Stimulated activated CD4-positive, alpha-beta T cell treated with anti-CD3 and anti-CD28 coated beads, Interleukin-2, amount 100 ng/mL, for 4 hours (primary cell): Measurements from ENCODE around the gene CFAP100.
A peak's percentile ranks its signal among the peaks of the same experiment; 100 is the strongest.

Experiments used
- DNase-seq: peaks from one replicate; pipeline ENCODE4 v3.0.0-alpha.2; 2020; ENCODE audit warnings: low read depth

CFAP100 gene

DNA sequence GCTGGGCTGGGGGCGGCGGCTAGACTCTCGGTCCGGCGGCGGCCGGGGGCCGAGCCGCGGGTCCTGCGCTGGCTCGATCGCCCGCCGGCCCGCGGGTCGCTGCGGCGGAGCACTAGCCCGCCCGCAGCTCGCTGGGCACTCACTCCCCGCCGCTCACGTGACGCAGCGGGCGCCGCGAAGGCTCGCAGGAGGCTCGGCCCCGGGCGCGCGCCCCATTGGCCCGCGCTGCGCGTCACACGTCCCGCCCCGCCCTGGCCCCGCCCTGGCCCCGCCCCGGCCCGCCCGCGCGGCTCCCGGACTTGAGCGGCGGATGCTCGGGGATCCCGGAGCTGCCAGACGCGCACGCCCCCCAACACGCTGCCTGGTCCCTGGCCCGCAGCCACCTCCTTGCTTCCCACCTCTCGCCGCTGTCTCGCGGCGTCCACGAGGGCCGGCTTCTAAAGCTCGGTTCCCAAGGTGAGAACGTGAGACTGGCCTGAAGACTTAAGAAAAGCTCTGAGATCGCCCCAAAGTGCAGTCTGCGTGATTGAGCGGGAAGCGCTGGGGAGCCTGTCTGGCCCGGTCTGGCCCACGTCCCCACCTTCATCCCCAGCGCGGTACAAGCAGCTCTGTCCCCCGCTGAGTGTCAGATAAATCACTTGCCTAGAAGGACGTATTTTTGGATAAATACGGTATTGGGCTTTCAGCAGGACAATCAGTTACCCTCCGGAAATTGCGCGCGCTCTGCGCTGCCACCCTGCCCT lies 37.2 kb upstream of the CFAP100 start, which contains the start of gene KLF15:
Gene KLF15, minus strand, starts transcription at position 114 of the 743 bp plus-strand sequence. CDS start 4,486 bp downstream, outside the sequence.
- DNase-seq = peak; percentile 55

GRCh38 chr3:126358038-126358815 lies 36.5 kb upstream of the CFAP100 start:
- DNase-seq = no peak

DNA sequence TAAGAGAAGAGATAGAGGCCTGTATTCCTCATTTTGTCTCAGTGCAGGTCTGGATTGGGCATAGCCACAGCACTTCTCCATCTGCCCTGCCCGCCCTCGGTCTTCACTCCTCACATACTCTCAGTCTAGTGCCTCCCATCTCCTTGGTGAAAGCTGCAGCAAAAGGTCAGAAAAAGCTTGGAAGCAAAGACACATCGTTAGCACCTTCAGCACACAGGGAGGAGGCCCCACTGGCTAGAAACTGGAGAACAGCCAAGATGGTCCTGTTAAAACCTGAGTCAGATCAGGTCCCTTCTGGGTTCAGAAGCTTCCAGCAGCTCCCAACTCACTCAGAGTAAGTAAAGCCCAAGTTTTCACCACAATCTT lies 35.9 kb upstream of the CFAP100 start:
- no peak for DNase-seq

GRCh38 chr3:126360046-126360713 lies 34.5 kb upstream of the CFAP100 start:
- DNase-seq = no peak

DNA sequence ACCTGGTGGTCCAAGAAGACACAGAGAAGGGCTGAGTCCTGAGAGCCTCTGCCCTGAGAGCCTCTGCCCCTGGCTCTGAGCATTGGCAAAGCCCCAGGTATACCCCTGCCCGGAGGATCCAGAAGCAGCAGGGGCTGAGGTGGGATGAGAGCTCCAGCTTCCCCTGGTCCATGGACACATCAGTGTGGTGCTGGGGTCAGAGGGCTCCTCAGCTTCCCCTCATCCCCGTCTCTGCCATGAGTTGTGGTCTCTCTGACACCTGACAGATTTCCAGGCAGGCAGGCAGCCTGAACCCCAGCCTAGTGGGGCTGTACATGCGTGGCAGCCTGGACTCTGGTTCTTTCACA lies 34.0 kb upstream of the CFAP100 start:
- no peak for DNase-seq

GRCh38 chr3:126361211-126361610 lies 33.5 kb upstream of the CFAP100 start:
- no peak for DNase-seq

GRCh38 chr3:126364130-126364695 lies 30.5 kb upstream of the CFAP100 start:
- DNase-seq = no peak

GRCh38 chr3:126364731-126365301 lies 29.9 kb upstream of the CFAP100 start:
- no peak for DNase-seq

GRCh38 chr3:126365351-126366277 lies 29.1 kb upstream of the CFAP100 start:
- DNase-seq = no peak

- DNase-seq = no peak
Measured at GRCh38 chr3:126367316-126367805, 27.3 kb upstream of the CFAP100 start.

DNA sequence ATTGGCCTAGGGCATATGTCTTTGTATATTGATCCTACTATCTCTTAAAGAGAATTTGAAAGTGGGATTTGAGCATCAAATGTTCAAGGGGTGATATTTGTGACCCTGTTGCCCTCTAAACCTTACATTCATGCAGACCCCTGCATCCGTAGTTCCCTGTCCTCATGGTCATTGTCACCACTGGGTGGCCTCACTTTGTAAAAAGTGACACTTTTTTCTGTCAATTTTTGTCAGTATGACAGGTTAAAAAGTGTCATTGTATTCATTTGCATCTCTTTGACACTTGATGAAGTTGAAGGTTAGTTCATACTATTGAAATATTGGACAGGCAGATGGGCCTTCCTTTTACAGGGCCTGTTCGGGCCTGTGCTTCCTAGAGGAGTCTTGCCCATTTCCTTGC lies 25.2 kb upstream of the CFAP100 start:
- DNase-seq = no peak

- no peak for DNase-seq
Measured at GRCh38 chr3:126370055-126370454, 24.7 kb upstream of the CFAP100 start.

DNA sequence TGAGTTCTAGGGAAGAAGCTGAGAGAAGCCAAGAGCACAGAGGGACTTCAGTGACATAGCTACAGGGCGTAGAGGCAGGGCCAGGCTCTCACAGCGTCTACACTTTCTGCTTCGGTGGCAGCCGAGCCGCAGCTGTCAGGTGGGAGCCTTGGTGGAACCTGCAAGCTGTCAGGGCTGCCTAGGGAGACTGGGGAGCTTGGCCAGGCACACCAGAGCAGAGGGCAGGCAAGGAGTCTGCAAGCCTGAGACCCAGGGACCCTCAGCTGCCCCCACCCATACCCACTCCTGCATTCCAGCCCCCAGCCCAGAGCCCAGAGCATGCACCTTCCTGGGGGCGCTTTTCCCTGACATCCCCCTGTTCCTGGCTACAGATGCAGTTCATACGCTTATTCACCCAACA lies 24.1 kb upstream of the CFAP100 start:
- DNase-seq = no peak

DNA sequence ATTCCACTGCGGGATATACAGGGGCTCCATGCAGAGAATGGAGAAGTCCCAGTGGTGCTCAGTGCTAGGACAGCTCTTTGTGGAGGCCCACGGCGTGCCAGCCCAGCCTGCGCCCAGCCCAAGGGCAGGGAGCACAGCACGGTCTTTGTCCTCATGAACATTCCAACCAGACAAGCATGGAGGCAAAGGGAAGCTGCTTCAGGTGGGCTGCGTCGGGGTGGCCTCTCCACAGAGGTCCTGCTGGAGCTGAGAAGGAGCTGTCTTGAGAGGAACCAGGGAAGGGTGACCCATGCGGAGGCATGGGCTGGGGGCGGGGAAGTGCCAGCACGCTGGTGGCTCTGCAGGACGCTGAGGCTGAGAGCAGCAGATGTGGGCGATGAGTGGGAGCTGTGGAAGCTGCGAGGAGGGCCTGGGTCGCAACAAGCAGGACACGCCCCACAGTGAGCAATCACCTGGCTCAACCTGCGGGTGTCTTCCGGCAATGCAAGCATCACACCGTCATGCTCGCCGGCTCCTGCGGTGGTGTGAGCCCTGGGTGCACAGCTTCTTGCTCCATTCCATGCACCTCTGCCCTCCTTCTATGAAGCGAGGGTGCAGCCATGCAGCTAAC lies 23.5 kb upstream of the CFAP100 start:
- DNase-seq = no peak

GRCh38 chr3:126372413-126373145 lies 22.1 kb upstream of the CFAP100 start:
- no peak for DNase-seq

GRCh38 chr3:126373146-126373613 lies 21.5 kb upstream of the CFAP100 start:
- DNase-seq = no peak

- DNase-seq = no peak
Measured at GRCh38 chr3:126373682-126374601, 20.8 kb upstream of the CFAP100 start.

GRCh38 chr3:126375835-126376331 lies 18.8 kb upstream of the CFAP100 start:
- DNase-seq = no peak
